ENCODE results near the gene AGBL4. TPM values are rescaled to one million over a fixed set of nuclear protein-coding genes. Genes with fewer than 3 reads are reported as not detected.

Gene AGBL4
- total RNA-seq, 1 experiment from 2014 or later = 0.33 TPM

DNA sequence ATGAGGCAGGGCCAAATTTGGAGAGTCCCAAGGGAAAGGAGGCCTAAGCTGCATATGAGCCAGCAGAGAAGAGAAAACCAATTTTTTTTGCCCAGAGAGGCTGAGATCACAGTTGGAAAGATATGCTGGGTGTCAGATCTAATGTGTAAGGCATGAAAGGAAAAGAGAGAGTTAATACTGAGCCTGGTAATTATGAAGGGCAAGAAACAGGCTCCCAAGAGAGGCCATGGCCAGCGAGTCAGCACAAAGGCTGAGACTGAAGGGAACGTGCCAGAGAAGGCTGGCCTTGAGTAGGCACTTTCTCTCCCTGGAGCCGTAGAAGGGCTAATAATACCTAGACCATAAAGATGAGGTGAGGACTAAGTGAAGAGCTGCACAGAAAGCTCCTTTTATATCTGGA, 1215.3 kb downstream of the AGBL4 start:
- CTCF ChIA-PET = no interaction called here
- DNase-seq = no peak
- H3K4me1 ChIP-seq (ENCODE audit: insufficient read depth, low read length) = no peaks in the 10 kb centered on the region

DNA sequence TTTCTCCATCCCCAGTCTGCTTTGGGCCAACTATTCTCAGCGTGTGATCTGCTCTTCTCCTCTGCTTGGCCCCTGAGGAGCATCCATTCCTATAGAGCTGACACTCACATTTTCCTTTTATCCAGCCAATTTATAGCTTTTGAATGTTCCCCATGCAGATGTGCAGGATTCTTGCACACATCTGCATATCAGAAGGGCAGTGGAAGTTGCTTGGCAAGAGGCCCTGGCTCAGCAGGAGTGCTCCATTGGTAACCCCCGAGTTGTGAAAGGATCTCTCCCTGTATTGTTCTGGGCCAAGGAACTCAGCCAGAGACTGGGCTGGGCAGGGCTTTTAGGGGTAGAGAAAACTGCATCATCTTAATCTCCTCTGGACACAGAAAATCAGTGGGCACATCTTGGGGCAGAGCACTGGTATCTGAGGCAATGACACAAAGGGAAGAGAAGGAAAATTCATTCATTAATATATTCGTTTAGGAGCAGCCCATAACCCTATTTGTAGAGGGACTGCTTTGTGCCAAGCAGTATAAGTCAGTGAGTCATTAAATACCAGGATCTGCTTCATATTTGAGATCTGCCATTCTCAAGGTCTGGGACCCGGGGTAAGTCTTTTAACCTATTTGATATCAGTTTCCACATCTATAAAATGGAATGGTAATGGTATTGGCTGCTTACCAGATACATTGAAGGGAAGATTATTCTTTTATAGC, 1216.0 kb downstream of the AGBL4 start:
- H3K9me3 ChIP-seq (ENCODE audit: low read length) = no peaks in the 10 kb centered on the region
- CTCF ChIA-PET = no interaction called here
- DNase-seq = no peak
- no peak overlapping the region for H3K4me3 ChIP-seq (ENCODE audit: low read length)
- BruUV-seq (replicated peaks) = no TSS peak
- POLR2A ChIA-PET (ENCODE audit: unreplicated experiment) = no interaction called here
- no peaks in the 10 kb centered on the region for H3K9me2 ChIP-seq (replicated peaks; ENCODE audit: low read length)
- intact Hi-C loops (cut with micrococcal nuclease) = no loop called here
- no peaks in the 10 kb centered on the region for H4K20me1 ChIP-seq (ENCODE audit: low read length)
- no peaks in the 10 kb centered on the region for H3K79me2 ChIP-seq (ENCODE audit: low read length)
- TF ChIP-seq, protein P1, sequence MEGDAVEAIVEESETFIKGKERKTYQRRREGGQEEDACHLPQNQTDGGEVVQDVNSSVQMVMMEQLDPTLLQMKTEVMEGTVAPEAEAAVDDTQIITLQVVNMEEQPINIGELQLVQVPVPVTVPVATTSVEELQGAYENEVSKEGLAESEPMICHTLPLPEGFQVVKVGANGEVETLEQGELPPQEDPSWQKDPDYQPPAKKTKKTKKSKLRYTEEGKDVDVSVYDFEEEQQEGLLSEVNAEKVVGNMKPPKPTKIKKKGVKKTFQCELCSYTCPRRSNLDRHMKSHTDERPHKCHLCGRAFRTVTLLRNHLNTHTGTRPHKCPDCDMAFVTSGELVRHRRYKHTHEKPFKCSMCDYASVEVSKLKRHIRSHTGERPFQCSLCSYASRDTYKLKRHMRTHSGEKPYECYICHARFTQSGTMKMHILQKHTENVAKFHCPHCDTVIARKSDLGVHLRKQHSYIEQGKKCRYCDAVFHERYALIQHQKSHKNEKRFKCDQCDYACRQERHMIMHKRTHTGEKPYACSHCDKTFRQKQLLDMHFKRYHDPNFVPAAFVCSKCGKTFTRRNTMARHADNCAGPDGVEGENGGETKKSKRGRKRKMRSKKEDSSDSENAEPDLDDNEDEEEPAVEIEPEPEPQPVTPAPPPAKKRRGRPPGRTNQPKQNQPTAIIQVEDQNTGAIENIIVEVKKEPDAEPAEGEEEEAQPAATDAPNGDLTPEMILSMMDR (conservative IDR thresholded peaks at IDR 0.05; ENCODE audit: low read depth, low read length) = no peak
- TF ChIP-seq EZH2phosphoT487 (IDR thresholded peaks at IDR 0.05; ENCODE audit: borderline replicate concordance, low read length) (no peak), EZH2 (IDR thresholded peaks at IDR 0.05; ENCODE audit: low read length, unreplicated experiment) (no peak)
- no peaks in the 10 kb centered on the region for H3K4me1 ChIP-seq (ENCODE audit: insufficient read depth, low read length)
- no peak for ATAC-seq
- H2AFZ ChIP-seq (ENCODE audit: low read length) = no peak overlapping the region
- no peak overlapping the region for H3K27ac ChIP-seq (ENCODE audit: low read length)
- H3F3A ChIP-seq (ENCODE audit: low read length, unreplicated experiment) = no peaks in the 10 kb centered on the region
- peaks cover 2% of the 10 kb centered on the region; the same call in 1 of the 2 replicates for H3K27me3 ChIP-seq (ENCODE audit: low read length)
- no peak overlapping the region for H3K9ac ChIP-seq (ENCODE audit: low read length)
- H3K36me3 ChIP-seq (ENCODE audit: low read depth, low read length) = no peaks in the 10 kb centered on the region
- no peak overlapping the region for H3K4me2 ChIP-seq (ENCODE audit: low read length)

More for the DNA sequence above, 1215.3 kb downstream of the AGBL4 start:
- BruUV-seq (replicated peaks) = no TSS peak
- Histone ChIP-seq H2AFZ (ENCODE audit: low read length) (no peak overlapping the region), H3K4me2 (ENCODE audit: low read length) (no peak overlapping the region), H3K79me2 (ENCODE audit: low read length) (no peaks in the 10 kb centered on the region), H3K27ac (ENCODE audit: low read length) (no peak overlapping the region), H3K27me3 (ENCODE audit: low read length) (peaks cover 2% of the 10 kb centered on the region; the same call in 1 of the 2 replicates), H3K9me3 (ENCODE audit: low read length) (no peaks in the 10 kb centered on the region), H3K9me2 (replicated peaks; ENCODE audit: low read length) (no peaks in the 10 kb centered on the region), H3K9ac (ENCODE audit: low read length) (no peak overlapping the region), H3F3A (ENCODE audit: low read length, unreplicated experiment) (no peaks in the 10 kb centered on the region), H3K36me3 (ENCODE audit: low read depth, low read length) (no peaks in the 10 kb centered on the region), H4K20me1 (ENCODE audit: low read length) (no peaks in the 10 kb centered on the region), H3K4me3 (ENCODE audit: low read length) (no peak overlapping the region)
- POLR2A ChIA-PET (ENCODE audit: unreplicated experiment) = no interaction called here
- no peak for ATAC-seq
- intact Hi-C loops (cut with micrococcal nuclease) = no loop called here
- TF ChIP-seq, protein P1 (conservative IDR thresholded peaks at IDR 0.05; ENCODE audit: low read depth, low read length) = no peak
- TF ChIP-seq EZH2 (IDR thresholded peaks at IDR 0.05; ENCODE audit: low read length, unreplicated experiment) (no peak), EZH2phosphoT487 (IDR thresholded peaks at IDR 0.05; ENCODE audit: borderline replicate concordance, low read length) (no peak)

DNA sequence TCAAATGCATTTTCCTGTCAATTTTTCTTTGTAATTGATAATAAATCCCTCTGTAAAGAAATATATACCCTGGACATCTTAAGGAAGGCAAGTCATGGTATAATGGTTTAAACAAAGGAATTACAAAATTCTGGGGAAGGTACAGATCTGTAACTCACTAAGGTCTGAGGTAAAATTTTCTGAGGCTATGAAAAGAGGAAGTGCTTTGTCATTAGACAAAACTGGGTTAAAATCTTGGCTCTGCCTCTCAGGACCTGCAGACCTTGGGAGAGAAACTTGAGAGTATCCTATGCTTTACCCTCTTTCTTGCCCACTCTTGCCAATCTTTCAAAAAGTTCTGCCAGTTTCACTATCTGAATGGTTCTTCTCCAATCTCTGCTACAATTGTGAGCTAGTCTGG, 1220.3 kb downstream of the AGBL4 start:
- no peaks in the 10 kb centered on the region for H3K79me2 ChIP-seq (ENCODE audit: low read length)
- BruUV-seq (replicated peaks) = no TSS peak
- DNase-seq = no peak
- H3K4me1 ChIP-seq (ENCODE audit: insufficient read depth, low read length) = no peaks in the 10 kb centered on the region
- intact Hi-C loops (cut with micrococcal nuclease) = no loop called here
- no peak overlapping the region for H2AFZ ChIP-seq (ENCODE audit: low read length)
- H3K4me2 ChIP-seq (ENCODE audit: low read length) = no peak overlapping the region
- H3K9me3 ChIP-seq (ENCODE audit: low read length) = no peaks in the 10 kb centered on the region
- no peaks in the 10 kb centered on the region for H3F3A ChIP-seq (ENCODE audit: low read length, unreplicated experiment)
- no peak for TF ChIP-seq EZH2 (IDR thresholded peaks at IDR 0.05; ENCODE audit: low read length, unreplicated experiment)
- TF ChIP-seq, protein P1 (conservative IDR thresholded peaks at IDR 0.05; ENCODE audit: low read depth, low read length) = no peak
- no peak for TF ChIP-seq EZH2phosphoT487 (IDR thresholded peaks at IDR 0.05; ENCODE audit: borderline replicate concordance, low read length)
- no peak overlapping the region for H3K9ac ChIP-seq (ENCODE audit: low read length)
- ChIA-PET CTCF (no interaction called here), POLR2A (ENCODE audit: unreplicated experiment) (no interaction called here)
- no peak overlapping the region for H3K27ac ChIP-seq (ENCODE audit: low read length)
- H4K20me1 ChIP-seq (ENCODE audit: low read length) = no peaks in the 10 kb centered on the region
- H3K9me2 ChIP-seq (replicated peaks; ENCODE audit: low read length) = no peaks in the 10 kb centered on the region
- H3K27me3 ChIP-seq (ENCODE audit: low read length) = peaks cover 2% of the 10 kb centered on the region; the same call in 1 of the 2 replicates
- ATAC-seq = no peak
- H3K4me3 ChIP-seq (ENCODE audit: low read length) = no peak overlapping the region
- no peaks in the 10 kb centered on the region for H3K36me3 ChIP-seq (ENCODE audit: low read depth, low read length)
